ENCODE results near the gene TTYH3. TPM values are rescaled to one million over a fixed set of nuclear protein-coding genes. Genes with fewer than 3 reads are reported as not detected.
"Not testable (repeated sequence)": the region's sequence is repeated elsewhere in the genome, so short reads cannot be mapped to it uniquely, and the experiment has no call there.

Gene TTYH3
- total RNA-seq, 1 experiment from 2014 or later: 178 TPM

DNA sequence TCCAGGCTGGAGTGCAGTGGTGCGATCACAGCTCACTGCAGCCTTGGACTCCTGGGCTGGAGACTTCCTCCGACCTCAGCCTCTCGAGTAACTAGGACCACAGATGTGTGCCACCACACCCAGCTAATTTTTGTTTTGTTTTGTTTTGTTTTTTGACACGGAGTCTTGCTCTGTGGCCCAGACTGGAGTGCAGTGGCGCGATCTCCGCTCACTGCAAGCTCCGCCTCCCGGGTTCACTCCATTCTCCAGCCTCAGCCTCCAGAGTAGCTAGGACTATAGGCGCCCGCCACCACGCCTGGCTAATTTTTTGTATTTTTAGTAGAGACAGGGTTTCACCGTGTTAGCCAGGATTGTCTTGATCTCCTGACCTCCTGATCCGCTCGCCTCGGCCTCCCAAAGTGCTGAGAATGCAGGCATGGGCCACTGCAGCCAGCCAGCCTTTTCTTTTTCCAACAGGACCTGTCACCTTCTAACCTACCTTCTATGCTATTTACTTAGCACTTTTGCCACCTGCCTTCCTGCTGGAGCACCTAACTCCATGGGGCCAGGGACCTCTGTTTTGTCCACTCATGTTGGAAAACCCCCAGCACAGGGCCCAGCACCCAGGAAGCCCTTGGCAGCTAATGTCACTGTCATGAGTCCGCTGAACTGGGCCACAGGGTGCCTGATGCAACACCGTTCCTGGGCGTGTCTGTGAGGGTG, 61.8 kb downstream of the TTYH3 start:
- CTCF ChIA-PET: interaction anchor here (0.7 to 9.3 kb wide), 5 partner anchors 12 to 25 kb away, joined by 3 to 102 read pairs (median 10); no protein-coding TSS in a partner anchor
- H3K36me3 Mint-ChIP-seq; H3K9me3 Mint-ChIP-seq; DNase-seq (ENCODE audit: low spot score); ATAC-seq; H3K4me3 Mint-ChIP-seq; POLR2A ChIA-PET: not testable (repeated sequence)
- Mint-ChIP-seq H3K27me3 (ENCODE audit: low read depth) (peaks cover 15% of the 10 kb centered on the region), H3K4me1 (peaks cover 11% of the 10 kb centered on the region), H3K27ac (peak overlapping the region; percentile 19; the same call in 1 of the 2 replicates)
- TF ChIP-seq GABPB1 (CRISPR knock-in tag; IDR thresholded peaks at IDR 0.05): peak; percentile 99

GRCh38 chr7:2694122-2694436, 62.3 kb downstream of the TTYH3 start:
- H3K27me3 Mint-ChIP-seq (ENCODE audit: low read depth); H3K9me3 Mint-ChIP-seq; H3K4me3 Mint-ChIP-seq; DNase-seq (ENCODE audit: low spot score); ATAC-seq; POLR2A ChIA-PET; H3K36me3 Mint-ChIP-seq; H3K4me1 Mint-ChIP-seq: not testable (repeated sequence)
- H3K27ac Mint-ChIP-seq: peak overlapping the region; percentile 19; the same call in 1 of the 2 replicates
- CTCF ChIA-PET: interaction anchor here (0.7 to 9.3 kb wide), 4 partner anchors 13 to 25 kb away, joined by 3 to 102 read pairs (median 23); no protein-coding TSS in a partner anchor

- ATAC-seq: no peak
- CTCF ChIA-PET: interaction anchor here (1.0 to 4.9 kb wide), 5 partner anchors 11 to 230 kb away, joined by 3 to 44 read pairs (median 6); no protein-coding TSS in a partner anchor
Observed at GRCh38 chr7:2698581-2699288, 66.9 kb downstream of the TTYH3 start.

DNA sequence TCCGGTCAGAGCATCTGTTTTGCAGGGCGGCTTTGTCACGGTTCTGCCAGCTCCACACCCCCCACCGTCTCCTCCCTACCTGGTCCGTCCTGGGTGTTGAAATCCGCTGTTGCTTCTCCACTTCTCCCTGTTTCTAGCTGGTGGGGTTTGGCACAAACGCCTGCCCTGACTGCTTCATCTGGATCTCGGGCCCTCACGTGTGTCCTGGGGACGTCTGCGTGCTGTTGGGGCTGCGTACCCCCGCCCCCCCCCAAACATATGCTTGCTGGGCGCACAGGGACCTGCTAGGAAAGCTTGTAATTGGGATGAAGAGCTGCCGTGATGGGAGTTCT, 67.5 kb downstream of the TTYH3 start:
- ChIA-PET POLR2A (no interaction called here), CTCF (interaction anchor here (1.0 to 4.9 kb wide), 5 partner anchors 11 to 230 kb away, joined by 3 to 44 read pairs (median 6); no protein-coding TSS in a partner anchor)
- Mint-ChIP-seq H3K9me3 (no peaks in the 10 kb centered on the region), H3K36me3 (no peaks in the 10 kb centered on the region), H3K4me1 (0 out of 2 replicates have a peak, but pooled peaks cover 3% of the 10 kb centered on the region), H3K27ac (no peak overlapping the region), H3K4me3 (no peak overlapping the region), H3K27me3 (ENCODE audit: low read depth) (no peaks in the 10 kb centered on the region)
- ATAC-seq (no peak), DNase-seq (ENCODE audit: low spot score) (no peak)
- TF ChIP-seq CREM (CRISPR knock-in tag; IDR thresholded peaks at IDR 0.05) (no peak), JUN (CRISPR knock-in tag; IDR thresholded peaks at IDR 0.05) (no peak), MYBL2 (CRISPR knock-in tag; IDR thresholded peaks at IDR 0.05) (no peak), ZNF138 (CRISPR knock-in tag; conservative IDR thresholded peaks at IDR 0.05) (no peak), ESRRA (CRISPR knock-in tag; IDR thresholded peaks at IDR 0.05; ENCODE audit: borderline replicate concordance) (no peak), CREB1 (CRISPR knock-in tag; IDR thresholded peaks at IDR 0.05) (no peak), ETV6 (CRISPR knock-in tag; IDR thresholded peaks at IDR 0.05) (no peak), HMGA2 (CRISPR knock-in tag; IDR thresholded peaks at IDR 0.05) (no peak), NR2C2 (CRISPR knock-in tag; IDR thresholded peaks at IDR 0.05) (no peak), RORB (CRISPR knock-in tag; IDR thresholded peaks at IDR 0.05) (no peak), E2F5 (CRISPR knock-in tag; IDR thresholded peaks at IDR 0.05) (no peak), ZSCAN18 (CRISPR knock-in tag; IDR thresholded peaks at IDR 0.05) (no peak), GRHL2 (CRISPR knock-in tag; IDR thresholded peaks at IDR 0.05; ENCODE audit: insufficient replicate concordance, severe bottlenecking) (no peak), SOX15 (CRISPR knock-in tag; IDR thresholded peaks at IDR 0.05) (no peak), USF1 (CRISPR knock-in tag; IDR thresholded peaks at IDR 0.05) (no peak), EMX1 (CRISPR knock-in tag; IDR thresholded peaks at IDR 0.05) (no peak), ZNF532 (CRISPR knock-in tag; IDR thresholded peaks at IDR 0.05; ENCODE audit: borderline replicate concordance) (no peak)
- TF ChIP-seq, protein P1, sequence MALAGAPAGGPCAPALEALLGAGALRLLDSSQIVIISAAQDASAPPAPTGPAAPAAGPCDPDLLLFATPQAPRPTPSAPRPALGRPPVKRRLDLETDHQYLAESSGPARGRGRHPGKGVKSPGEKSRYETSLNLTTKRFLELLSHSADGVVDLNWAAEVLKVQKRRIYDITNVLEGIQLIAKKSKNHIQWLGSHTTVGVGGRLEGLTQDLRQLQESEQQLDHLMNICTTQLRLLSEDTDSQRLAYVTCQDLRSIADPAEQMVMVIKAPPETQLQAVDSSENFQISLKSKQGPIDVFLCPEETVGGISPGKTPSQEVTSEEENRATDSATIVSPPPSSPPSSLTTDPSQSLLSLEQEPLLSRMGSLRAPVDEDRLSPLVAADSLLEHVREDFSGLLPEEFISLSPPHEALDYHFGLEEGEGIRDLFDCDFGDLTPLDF (CRISPR knock-in tag; IDR thresholded peaks at IDR 0.05): no peak

More at GRCh38 chr7:2698581-2699288, 66.9 kb downstream of the TTYH3 start:
- H3K4me1 Mint-ChIP-seq: 0 out of 2 replicates have a peak, but pooled peaks cover 3% of the 10 kb centered on the region
- H3K4me3 Mint-ChIP-seq: no peak overlapping the region
- no peaks in the 10 kb centered on the region for H3K36me3 Mint-ChIP-seq
- no peak for DNase-seq (ENCODE audit: low spot score)
- H3K27me3 Mint-ChIP-seq (ENCODE audit: low read depth): no peaks in the 10 kb centered on the region
- H3K9me3 Mint-ChIP-seq: no peaks in the 10 kb centered on the region
- POLR2A ChIA-PET: no interaction called here
- H3K27ac Mint-ChIP-seq: no peak overlapping the region; the same call in 1 of the 2 replicates
- TF ChIP-seq NFYB (CRISPR knock-in tag; conservative IDR thresholded peaks at IDR 0.05; ENCODE audit: low read depth) (no peak), ZNF121 (CRISPR knock-in tag; IDR thresholded peaks at IDR 0.05) (peak; percentile 20; the same call in 1 of the 2 replicates)
